ENCODE results near the gene LMNTD2.

The LMNTD2 gene

DNA sequence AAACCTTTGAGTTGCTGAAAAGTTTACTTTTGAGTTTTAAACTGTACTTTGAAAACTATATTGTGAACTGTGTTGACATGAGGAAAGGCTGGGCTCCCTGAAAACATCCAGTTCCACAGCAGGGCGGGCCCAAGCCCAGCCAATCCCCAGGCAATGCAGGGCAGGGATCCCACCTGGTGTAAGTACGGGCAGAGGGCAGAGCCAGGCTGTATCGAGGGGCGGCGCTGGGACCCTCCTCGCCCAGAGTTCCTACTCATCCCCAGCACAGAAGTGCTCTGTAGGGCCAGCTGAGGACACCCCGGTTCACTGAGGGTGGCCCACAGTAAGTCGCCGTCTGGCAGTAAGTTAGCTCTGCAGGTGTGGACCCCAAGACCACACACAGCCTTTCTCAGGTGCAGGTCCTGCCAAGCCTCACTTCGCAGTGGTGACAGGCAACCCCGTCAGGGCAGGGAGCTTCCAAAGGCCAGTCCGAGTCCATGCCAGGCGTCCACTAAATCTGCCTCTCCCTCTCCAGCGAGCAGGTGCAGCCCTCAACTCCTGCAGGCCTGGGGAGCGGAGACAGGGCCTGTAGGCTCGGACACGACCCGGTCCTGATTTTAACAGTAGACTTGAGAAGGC is 6.6 kb upstream of the LMNTD2 start:
- DNase-seq = no peak

DNA sequence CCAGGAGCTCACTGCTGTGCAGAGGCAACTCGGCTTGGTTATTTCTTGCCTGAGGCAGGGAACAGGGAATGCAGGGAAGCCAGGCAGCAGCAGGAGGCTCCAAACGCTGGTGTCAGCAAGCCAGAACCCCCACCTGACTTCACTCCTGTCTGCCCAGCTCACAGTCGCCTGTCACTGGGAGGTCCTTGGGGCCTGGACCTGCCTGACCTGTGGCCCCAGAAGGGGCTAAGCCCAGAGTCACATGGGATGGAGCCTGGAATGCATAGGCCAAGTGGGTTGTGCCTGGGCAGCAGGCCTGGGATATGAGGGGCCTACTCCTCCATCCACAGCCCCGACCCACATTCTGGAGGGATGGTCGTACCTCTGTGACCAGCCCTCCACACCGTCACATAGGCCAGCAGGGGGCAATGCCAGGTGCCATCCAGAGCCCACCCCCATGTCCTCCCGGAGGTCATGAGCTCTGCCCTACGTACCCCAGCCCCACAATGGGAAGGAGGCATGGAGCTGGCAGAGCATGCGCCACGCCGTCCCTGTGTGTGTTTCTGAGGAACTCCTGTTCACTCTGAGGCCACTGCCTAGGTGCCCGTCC is 5.5 kb upstream of the LMNTD2 start:
- no peak for DNase-seq

DNA sequence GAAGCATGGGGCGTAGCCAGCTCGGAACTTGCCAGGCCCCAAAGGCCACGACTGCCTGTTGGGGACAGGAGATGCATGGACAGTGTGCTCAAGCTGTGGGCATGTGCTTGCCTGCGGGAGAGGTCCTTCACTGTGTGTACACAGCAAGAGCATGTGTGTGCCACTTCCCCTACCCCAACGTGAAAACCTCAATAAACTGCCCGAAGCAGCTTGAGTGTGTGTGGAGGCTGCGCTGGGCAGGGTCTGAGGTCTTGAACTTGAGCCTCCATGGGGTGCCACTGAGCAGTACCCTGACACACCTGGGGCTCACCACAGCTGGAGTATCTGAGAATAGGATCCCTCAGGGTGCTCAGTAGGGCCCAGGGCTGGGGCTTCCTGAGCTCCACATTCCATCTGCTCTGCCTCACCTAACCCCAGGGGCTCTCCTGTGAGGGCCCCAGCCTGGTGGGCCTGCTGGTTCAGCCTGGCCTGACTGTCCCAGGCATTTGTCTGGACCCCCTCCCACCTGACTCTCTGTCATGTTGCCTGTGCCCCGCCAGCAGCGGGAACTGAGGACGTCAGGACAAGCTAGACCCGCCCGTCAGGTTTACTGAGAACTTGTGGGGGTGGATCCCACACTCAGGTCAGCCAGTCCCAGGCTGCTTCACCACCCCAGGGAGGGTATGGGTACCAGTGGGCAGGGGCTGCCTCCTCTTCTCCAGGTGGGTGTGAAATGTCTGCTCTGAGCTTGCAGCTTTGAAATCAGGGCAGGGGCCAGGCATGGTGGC is 3.5 kb upstream of the LMNTD2 start:
- DNase-seq = no peak

DNA sequence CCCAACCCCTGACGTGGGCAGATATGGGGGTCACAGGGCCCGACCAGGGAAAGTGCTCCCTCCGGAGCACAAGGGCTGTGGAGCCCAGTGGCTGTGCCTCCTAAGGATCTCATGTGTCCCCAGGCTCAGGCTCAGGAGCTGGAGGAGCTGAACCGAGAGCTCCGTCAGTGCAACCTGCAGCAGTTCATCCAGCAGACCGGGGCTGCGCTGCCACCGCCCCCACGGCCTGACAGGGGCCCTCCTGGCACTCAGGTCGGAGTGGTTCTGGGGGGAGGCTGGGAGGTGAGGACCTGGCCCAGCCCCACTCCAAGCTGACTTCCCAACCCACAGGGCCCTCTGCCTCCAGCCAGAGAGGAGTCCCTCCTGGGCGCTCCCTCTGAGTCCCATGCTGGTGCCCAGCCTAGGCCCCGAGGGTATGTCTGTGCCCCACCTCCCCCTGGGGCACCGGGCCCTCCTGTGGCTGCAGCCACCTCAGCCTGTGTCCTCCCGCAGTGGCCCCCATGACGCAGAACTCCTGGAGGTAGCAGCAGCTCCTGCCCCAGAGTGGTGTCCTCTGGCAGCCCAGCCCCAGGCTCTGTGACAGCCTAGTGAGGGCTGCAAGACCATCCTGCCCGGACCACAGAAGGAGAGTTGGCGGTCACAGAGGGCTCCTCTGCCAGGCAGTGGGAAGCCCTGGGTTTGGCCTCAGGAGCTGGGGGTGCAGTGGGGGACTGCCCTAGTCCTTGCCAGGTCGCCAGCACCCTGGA is 2.7 kb upstream of the LMNTD2 start:
- no peak for DNase-seq

DNA sequence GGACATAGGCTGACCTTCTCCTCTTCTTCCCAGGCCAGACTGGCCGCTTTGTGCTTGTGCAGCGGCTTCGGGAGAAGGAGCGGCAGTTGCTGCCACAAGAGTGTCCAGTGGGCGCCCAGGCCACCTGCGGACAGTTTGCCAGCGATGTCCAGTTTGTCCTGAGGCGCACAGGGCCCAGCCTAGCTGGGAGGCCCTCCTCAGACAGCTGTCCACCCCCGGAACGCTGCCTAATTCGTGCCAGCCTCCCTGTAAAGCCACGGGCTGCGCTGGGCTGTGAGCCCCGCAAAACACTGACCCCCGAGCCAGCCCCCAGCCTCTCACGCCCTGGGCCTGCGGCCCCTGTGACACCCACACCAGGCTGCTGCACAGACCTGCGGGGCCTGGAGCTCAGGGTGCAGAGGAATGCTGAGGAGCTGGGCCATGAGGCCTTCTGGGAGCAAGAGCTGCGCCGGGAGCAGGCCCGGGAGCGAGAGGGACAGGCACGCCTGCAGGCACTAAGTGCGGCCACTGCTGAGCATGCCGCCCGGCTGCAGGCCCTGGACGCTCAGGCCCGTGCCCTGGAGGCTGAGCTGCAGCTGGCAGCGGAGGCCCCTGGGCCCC is 1.6 kb upstream of the LMNTD2 start:
- DNase-seq = no peak

DNA sequence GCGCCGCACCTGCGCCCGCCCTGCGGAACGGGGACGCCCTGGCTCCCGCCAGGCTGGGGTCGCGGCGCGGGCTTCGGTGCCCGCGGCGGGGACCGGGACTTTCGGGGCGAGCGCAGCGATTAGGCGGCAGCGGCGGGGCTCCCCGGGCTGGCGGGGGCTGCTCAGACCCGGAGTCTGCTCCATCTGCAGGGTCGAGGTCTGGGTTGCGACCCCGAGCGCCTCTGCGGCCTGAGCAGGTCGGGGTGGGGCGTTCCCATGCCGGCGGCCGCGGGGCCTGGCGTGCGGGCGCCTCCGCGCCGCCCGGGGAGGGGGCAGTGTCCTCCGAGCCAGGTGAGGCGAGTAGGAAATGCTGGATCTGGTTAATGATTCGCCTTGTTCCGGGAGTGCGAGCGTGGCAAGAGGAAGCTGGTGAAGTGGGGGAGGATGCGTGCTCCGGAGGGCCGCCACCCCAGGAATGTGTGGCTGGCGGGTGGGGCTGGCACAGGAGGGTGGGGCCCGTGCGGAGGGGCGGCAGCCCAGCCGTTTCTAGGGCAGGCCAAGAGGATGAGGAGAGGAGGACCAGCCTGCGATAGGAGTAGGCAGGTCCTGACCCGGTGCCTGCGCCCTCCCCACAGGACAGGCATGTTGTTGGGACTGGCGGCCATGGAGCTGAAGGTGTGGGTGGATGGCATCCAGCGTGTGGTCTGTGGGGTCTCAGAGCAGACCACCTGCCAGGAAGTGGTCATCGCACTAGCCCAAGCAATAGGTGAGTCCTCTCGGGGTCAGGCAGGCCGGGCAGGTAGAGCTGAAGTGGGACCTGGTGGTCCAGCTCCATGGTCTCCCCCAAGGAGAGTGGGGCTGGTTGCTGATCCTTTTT is 838 bp upstream of the LMNTD2 start:
- peak; percentile 71 for DNase-seq

DNA sequence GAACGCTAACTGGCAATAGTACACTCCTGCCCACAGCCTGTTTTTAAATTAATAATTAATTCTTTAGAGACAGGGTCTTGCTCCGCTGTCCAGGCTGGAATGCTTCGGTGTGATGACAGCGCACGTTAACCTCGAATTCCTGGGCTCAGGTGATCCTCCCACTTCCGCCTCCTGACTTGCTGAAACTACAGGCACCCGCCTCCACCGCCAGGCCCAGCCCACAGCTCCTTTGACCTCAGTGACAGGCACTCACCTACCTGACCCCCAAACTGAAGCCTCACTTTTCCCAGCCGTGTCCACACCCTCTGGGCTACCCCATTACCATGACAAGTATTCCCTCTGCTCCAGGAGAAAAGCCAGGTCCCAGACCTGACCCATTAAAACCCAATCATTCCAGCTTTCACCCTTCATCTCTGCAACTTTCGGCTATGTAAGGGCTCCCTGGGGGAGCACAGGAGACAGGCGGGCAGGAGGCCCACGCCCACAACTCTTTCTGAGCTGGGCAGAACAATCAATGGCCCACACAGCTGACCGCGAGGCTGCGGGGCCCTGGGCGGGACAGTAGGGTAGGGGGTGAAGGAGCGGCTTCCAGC is 730 bp downstream of the LMNTD2 start:
- no peak for DNase-seq

DNA sequence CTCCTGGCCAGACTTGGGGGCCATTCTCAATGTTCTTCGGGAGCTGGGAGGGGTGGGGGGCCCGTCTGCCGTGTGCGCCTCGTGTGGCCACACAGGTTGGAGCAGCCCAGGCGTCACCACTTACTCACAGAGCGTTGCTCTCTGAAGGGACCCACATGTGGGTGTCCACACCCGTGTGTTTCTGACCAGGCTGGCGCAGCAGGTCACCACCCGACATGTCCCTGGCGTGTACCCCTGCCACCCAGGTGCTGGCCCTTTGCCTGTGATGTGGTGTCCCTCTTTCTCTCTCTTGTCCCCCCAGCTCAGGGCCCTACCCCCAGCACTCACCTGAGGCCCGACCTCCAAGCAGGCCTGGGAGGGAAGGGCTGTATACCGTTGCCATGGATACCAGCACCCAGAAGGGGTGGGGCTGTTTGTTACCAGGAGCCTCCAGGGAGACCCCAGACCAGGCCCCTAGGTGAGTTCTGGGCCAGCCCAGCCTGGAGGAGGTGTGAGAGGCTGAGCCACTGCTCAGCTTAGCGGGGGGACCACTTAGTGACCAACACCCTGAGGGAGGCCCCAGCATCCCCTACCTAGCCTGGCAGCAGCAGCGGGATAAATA is 1.4 kb downstream of the LMNTD2 start:
- no peak for DNase-seq

DNA sequence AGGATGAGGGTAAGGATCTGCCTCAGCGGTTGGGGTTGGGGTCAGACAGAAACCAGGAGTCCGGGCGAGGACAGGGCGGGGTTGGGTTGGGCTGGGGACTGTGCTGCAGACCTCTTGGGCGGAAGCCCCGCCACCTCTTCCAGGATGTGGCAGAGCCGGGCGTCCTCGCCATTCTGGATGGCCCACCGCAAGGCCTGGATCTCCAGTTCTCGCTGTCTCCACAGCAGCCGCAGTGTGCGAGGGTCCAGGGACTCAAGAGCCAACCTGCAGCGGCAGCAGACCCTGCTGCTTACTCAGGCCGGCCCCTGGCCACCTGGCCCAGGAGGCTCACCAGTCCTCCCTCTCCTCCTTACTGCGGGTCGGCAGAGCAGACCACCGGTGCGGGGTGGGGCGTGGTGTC is 2.0 kb downstream of the LMNTD2 start:
- DNase-seq = no peak

DNA sequence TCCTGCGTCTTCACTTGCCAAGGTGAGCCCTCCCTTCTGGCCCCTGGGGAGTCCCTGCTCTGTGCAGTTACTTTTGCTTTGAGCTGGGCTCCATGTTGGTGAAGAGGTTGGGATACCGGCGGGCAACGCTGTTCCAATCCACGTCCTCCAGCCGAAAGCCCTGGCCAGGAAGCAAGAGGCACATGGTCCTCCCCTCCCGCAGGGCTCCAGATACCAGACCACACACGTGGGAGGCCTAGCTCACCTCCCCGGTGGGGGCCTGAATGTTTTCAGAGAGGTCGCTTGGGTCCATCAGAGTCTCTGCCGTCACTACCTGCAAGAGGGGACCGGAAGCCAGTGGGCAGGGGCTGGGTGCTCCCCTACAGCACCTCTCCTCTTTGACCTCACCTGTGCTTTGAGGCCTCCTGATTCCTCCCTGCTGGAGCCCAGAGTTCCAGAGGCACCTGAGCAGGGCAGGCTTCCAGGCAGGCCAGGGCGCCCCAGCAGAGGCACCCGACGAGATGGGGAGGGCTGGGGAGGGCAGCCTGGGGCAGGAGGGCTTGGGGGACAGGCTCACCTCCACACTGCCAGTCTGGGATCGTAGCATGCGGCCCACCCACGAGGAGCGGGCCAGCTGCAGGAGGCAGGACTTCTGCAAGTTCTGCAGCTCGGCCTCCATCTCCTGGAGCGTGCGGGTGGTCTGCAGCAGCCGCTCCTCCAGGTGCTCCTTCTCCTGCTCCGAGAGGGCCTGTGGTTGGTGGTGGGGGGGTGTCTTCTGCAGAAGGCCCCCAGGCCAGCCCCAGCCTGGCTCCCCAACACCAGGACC is 3.0 kb downstream of the LMNTD2 start:
- DNase-seq = no peak

DNA sequence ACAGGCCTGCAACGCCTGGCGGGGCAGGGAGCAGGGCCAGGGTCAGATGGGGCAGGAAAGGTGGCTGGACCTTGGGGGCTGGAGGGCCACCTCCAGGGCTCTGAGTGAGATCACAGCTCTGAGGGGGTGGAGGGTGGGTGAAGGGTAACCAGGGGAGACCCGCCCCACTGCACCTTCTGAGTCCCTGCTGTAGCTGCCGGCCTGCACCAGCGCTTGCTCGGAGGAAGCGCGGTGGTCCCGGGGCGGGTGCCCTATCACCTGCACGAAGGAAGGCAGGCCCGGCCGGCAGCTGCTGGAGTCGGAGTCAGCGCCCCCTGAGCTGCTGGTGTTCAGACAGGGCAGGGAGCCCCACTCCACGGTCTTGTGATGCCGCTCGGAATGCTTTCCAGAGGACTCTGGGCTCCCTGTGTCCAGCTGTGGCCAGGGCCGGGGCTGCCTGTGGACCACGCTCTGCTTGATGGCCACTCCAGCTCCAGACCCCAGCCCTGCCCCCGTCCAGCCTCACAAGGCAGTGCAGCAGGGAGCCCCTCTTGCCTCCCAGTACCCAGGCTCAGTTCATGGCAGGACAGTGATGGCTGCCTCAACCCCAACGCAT is 3.8 kb downstream of the LMNTD2 start:
- DNase-seq = no peak

DNA sequence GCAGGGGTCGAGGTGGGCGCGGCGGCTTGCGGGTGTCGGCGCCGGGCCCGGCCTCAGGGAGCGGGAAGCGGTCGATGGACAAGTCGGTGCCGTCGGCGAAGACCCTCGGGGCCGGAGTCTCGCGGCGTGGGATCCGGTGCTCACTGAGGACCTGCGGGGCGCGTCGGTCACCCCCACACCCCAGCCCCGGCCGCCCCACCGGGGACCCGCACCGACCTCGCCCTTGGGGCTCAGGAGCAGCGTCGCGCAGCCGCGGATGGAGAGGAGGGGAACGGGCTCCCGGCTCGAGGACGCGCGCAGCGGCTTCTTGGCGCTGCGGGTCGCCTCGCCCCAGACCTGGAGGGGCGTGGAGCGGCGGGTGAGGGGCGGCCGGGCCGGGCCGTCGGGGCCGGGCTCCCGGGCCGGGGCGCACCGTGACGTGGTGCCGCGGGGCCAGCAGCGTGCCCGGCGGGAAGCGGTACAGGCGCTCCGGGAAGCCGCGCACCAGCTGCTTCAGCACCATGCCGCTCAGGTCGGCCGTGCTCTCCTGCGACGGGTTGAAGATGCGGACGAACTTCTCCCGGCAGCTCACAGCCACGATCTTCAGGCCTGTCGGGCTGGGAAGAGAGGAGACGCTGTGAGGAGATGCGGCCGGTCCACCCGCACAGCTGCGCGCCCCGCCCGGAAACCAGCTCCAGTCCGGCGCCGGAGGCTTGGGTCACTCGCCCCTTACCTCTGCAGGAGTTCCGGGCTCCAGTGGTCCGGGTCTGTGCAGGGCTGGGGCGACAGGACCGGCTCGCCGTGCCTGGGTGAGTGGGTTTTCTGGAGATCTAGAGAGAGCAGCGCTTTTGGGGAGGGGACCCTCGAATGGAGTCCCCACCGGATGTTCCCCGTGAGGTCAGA is 4.5 kb downstream of the LMNTD2 start:
- DNase-seq = no peak

DNA sequence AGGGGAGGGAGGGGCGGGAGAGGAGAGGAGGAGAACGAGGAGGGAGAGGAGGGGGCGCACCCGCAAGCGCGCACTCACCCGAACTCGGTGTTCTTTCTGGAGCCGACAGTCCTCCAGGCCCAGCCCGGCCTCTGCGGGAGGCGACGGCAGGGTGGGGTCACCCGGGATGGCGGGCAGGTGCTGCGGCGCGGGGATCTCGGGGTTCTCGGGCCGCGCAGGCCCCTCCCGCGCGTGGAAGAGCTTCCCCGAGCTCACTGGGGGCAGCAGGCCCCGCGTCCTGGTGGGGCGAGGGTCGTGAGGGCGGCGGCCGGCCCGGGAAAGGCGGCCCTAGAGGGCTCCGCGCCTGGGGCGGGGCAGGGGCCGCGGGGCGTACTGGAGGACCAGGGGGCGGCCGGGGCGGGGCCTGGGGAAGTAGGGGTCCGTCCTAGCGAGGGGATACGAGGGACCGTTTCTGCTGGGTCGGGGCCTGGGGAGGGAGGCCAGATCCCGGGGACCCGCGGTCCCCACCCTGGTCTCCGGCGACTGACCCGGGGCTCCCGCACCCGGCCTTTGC is 5.2 kb downstream of the LMNTD2 start:
- DNase-seq = no peak

DNA sequence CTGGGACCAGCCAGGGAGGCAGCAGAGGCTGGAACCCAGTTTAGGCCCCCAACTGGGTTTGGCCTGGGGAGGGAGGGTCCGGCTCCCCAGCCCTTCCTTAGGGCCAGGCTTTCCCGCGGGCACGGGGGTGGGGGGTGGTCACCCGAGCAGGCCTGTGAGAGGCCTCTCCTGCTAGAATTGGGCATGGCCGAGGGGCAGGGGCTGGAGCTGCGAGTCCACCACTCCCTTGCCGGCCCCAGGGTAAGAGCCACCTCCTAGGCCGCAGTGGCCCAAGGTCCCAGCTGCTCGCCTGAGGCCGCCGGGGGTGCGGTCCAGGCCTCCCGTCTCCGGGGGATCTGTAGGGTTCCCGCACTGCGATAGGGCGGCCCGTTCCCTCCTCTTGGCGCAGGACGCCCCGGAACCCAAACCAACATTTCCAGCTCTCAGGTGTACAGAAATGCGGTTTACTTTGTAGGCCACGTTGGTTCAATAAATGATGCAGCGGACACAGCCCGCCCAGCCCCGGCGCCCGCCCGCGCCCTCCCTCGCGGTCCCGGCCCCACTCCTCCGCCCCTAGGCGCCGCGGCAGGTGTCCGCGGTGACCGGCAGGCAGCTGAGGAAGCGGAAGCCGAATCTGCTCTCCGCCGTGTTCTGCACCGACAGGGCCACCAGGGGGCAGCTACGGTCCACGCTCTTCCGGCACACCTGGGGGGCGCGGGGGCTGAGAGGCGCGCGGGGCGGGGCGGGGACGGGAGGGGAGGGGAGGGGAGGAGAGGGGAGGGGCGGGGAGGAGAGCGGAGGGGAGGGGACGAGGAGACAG is 5.9 kb downstream of the LMNTD2 start:
- peak; percentile 54 for DNase-seq

DNA sequence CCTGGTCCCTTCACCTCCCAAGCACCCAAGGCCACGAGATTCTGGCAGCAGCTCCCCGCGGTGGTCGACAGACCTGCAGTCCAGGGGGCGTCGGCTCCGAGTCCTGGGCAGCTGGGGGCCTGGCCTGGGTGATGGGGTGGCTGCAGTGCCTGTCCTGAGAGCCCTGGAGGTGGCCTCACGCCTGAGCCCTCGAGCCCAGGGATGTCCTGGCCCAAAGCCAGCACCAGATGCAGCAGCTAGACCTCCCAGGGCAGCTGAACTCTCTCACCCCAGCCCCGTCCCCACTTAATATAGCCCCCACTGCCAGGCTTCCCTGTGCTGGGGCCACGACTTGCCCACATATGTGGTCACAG is 6.6 kb downstream of the LMNTD2 start:
- no peak for DNase-seq

DNA sequence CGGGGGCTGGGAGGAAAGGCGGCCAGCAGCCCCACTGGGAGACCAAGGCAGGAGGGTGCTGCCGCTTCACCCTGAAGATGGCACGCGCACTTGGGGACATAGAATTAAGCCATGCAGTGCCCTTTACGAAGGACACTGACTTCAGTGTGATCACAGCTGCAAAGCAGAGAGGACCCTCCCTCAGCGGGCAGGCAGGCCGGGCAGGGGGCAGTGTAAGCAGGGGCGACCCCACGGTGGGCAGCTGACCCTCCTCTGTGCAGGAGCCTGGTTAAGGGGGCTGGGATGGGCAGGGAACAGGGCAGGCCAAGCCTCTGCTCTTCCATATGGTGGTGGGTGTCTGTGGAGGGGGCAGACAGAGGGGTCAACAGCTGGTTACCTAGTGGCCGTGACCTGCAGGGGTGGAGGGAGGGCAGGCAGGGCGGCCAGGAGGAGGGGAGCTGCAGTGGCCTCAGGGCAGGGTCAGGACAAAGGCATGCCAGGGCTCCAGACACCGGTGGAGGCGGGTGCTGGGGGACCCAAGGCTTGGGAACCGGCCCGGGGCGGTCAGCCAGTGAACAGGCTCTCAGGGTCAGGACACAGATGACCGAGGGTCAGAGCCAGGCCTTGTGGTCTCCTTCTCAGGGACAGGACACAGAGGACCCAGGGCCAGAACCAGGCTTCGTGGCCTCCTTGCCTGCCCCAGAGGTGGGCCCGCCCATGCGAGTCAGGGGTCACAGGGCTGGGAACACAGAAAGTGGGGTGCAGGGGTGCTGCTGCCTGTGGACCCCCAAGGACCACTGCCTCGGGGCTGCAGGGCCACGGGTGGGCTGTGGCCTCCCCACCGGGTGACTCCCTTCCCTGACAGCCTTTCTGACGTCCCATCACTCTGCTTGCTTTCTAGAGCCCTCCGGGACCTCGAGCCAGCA is 7.2 kb downstream of the LMNTD2 start:
- no peak for DNase-seq

DNA sequence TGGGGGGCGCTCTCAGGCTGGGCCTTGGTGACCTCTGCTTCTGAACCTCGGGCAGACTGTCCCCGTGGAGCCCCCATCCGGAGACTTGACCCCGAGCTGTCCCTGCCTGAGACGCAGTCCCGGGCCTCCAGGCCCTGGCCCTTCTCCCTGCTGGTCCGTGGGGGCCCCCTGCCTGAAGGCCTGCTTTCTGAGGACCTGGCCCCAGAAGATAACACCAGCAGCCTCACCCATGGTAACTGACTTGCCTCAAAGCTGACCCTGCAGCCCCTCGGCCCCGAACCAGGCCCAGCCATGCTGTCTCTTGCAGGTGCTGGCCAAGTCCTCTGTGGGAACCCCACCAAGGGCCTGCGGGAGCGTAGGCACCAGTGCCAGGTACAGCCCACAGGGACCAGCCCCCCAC is 8.9 kb downstream of the LMNTD2 start:
- DNase-seq = no peak
